ENCODE data around the gene CILP2. TPM values are rescaled to one million over a fixed set of nuclear protein-coding genes. Genes with fewer than 3 reads are reported as not detected.
A peak's percentile ranks its signal among the peaks of the same experiment; 100 is the strongest.

CILP2 gene
- total RNA-seq, 1 donor from 2014 or later: 11.0 TPM

DNA sequence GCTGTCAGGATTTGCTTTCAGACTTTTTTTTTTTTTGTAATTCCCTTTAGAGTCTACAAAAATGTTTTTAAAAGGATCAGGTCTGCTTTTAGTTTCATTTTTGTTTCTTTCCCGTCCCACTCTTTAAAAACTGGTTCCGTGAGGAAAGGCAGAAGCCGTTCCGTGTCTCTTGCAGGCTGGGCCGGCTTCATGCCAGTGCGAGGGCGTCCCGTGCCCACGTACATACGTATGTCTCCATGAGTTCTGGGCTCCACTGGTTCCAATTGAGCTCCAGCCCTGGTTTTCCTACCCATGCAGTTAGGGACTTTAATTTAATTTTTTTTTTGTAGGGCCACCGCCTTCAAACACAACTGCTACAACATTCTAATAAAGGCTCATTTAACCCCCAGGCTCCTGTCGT is 31.5 kb upstream of the CILP2 start:
- Histone ChIP-seq H3K4me3 (ENCODE audit: low read length in 3 of 3) (no peak overlapping the region), H3K36me3 (ENCODE audit: control insufficient read depth in 3 of 3, insufficient read depth in 3 of 3, low read length in 3 of 3) (peaks cover 43 to 50% (median 49%) of the 10 kb centered on the region in 3 donors), H3K9me3 (ENCODE audit: control insufficient read depth in 3 of 3, low read length in 3 of 3) (no peaks in the 10 kb centered on the region), H3K9ac (ENCODE audit: low read depth in 1 of 3, low read length in 3 of 3) (no peak overlapping the region), H3K4me1 (ENCODE audit: control insufficient read depth in 3 of 3, insufficient read depth in 3 of 3, low read length in 3 of 3) (no peaks in the 10 kb centered on the region), H3K27me3 (ENCODE audit: control insufficient read depth in 3 of 3, insufficient read depth in 3 of 3, low read length in 3 of 3) (no peaks in the 10 kb centered on the region), H3K27ac (ENCODE audit: low read depth, low read length) (no peak overlapping the region)

DNA sequence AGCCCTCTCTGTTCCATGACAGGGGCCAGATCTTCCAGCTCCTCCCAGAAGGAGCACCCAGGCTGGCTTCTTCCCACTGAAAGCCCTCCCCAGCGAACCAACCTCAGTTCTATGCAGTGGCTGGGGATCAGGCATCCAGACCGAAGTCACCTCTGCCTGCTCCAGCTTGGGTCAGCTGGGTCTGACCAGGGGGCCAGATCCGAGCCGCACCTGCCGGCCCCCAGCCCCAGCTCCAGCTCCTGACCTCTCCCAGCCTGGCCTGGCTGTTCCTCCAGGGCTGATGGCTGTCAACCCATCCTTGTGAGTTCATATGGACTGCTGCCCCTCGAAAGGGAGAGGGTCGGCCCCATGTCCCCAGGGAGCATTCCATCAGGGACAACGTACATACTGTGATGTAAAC is 30.7 kb upstream of the CILP2 start:
- Histone ChIP-seq H3K9ac (ENCODE audit: low read depth in 1 of 3, low read length in 3 of 3) (no peak overlapping the region), H3K27ac (ENCODE audit: low read depth, low read length) (no peak overlapping the region), H3K4me3 (ENCODE audit: low read length in 3 of 3) (no peak overlapping the region), H3K27me3 (ENCODE audit: control insufficient read depth in 3 of 3, insufficient read depth in 3 of 3, low read length in 3 of 3) (no peaks in the 10 kb centered on the region), H3K4me1 (ENCODE audit: control insufficient read depth in 3 of 3, insufficient read depth in 3 of 3, low read length in 3 of 3) (no peaks in the 10 kb centered on the region), H3K9me3 (ENCODE audit: control insufficient read depth in 3 of 3, low read length in 3 of 3) (no peaks in the 10 kb centered on the region), H3K36me3 (ENCODE audit: control insufficient read depth in 3 of 3, insufficient read depth in 3 of 3, low read length in 3 of 3) (peaks cover 37 to 43% (median 42%) of the 10 kb centered on the region in 3 donors)

DNA sequence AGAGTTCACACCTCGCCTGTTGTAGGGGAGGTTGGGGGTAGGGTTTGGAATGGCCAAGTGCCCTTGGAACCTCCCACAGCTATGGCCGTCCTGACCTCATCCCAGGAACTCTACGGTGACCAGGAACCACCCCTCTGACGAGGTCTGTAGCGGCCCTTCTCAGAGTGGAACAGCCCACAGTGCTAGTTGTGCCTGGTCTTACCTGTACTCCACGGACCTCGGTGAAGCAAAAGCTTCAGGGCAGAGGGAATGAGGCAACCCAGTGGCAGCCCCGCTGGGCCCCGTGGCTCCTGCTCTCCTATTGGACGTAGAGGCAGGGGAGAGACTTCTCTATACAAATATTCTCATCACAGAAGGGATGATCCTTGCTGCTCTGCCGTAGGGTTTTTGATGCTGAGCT is 29.8 kb upstream of the CILP2 start:
- no peak overlapping the region for H3K4me3 ChIP-seq (ENCODE audit: low read length in 3 of 3)
- no peak overlapping the region for H3K9ac ChIP-seq (ENCODE audit: low read depth in 1 of 3, low read length in 3 of 3)
- H3K4me1 ChIP-seq (ENCODE audit: control insufficient read depth in 3 of 3, insufficient read depth in 3 of 3, low read length in 3 of 3): no peaks in the 10 kb centered on the region
- peaks cover 28 to 34% (median 34%) of the 10 kb centered on the region in 3 donors for H3K36me3 ChIP-seq (ENCODE audit: control insufficient read depth in 3 of 3, insufficient read depth in 3 of 3, low read length in 3 of 3)
- no peaks in the 10 kb centered on the region for H3K27me3 ChIP-seq (ENCODE audit: control insufficient read depth in 3 of 3, insufficient read depth in 3 of 3, low read length in 3 of 3)
- no peaks in the 10 kb centered on the region for H3K9me3 ChIP-seq (ENCODE audit: control insufficient read depth in 3 of 3, low read length in 3 of 3)
- H3K27ac ChIP-seq (ENCODE audit: low read depth, low read length): no peak overlapping the region

DNA sequence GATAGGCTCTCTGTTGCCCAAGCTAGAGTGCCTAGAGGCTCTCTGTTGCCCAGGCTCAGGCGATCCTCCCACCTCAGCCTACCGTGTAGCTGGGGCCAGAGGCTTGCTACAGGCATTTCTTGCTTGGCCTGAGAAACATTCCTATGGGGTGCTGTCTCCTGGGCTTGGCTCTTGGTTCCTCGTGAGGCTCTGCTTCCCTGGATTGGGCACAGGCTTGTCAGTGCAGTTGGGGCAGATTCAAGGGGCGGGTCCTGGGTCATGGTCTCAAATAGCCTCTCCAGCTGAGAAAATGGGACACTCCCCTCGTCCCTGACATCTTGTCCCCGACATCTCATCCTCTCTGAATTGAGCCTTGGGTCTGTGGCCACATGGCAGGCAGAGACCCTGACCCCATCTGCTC is 27.6 kb upstream of the CILP2 start:
- H3K4me3 ChIP-seq (ENCODE audit: low read length in 3 of 3): no peak overlapping the region
- H3K27me3 ChIP-seq (ENCODE audit: control insufficient read depth in 3 of 3, insufficient read depth in 3 of 3, low read length in 3 of 3): peaks cover 0 to 13% (median 0%) of the 10 kb centered on the region in 3 donors
- H3K9ac ChIP-seq (ENCODE audit: low read depth in 1 of 3, low read length in 3 of 3): peak overlapping the region in 1 of 3 donors; percentile 8
- peaks cover 3 to 12% (median 12%) of the 10 kb centered on the region in 3 donors for H3K4me1 ChIP-seq (ENCODE audit: control insufficient read depth in 3 of 3, insufficient read depth in 3 of 3, low read length in 3 of 3)
- peaks cover 16 to 19% (median 16%) of the 10 kb centered on the region in 3 donors for H3K36me3 ChIP-seq (ENCODE audit: control insufficient read depth in 3 of 3, insufficient read depth in 3 of 3, low read length in 3 of 3)
- no peaks in the 10 kb centered on the region for H3K9me3 ChIP-seq (ENCODE audit: control insufficient read depth in 3 of 3, low read length in 3 of 3)
- H3K27ac ChIP-seq (ENCODE audit: low read depth, low read length): no peak overlapping the region

- H3K36me3 ChIP-seq (ENCODE audit: control insufficient read depth in 3 of 3, insufficient read depth in 3 of 3, low read length in 3 of 3): peaks cover 0 to 2% (median 0%) of the 10 kb centered on the region in 3 donors
- peak overlapping the region in 1 of 3 donors; percentile 40 for H3K9ac ChIP-seq (ENCODE audit: low read depth in 1 of 3, low read length in 3 of 3)
- H3K4me3 ChIP-seq (ENCODE audit: low read length in 3 of 3): peak overlapping the region; percentile 48 to 60 (median 52)
- H3K27ac ChIP-seq (ENCODE audit: low read depth, low read length): no peak overlapping the region
- peaks cover 0 to 13% (median 0%) of the 10 kb centered on the region in 3 donors for H3K27me3 ChIP-seq (ENCODE audit: control insufficient read depth in 3 of 3, insufficient read depth in 3 of 3, low read length in 3 of 3)
- peaks cover 15 to 21% (median 21%) of the 10 kb centered on the region in 3 donors for H3K4me1 ChIP-seq (ENCODE audit: control insufficient read depth in 3 of 3, insufficient read depth in 3 of 3, low read length in 3 of 3)
- H3K9me3 ChIP-seq (ENCODE audit: control insufficient read depth in 3 of 3, low read length in 3 of 3): no peaks in the 10 kb centered on the region
These were observed 24.4 kb upstream of the CILP2 start for GRCh38 chr19:19513682-19514081.

GRCh38 chr19:19514215-19514657 is 23.8 kb upstream of the CILP2 start:
- Histone ChIP-seq H3K36me3 (ENCODE audit: control insufficient read depth in 3 of 3, insufficient read depth in 3 of 3, low read length in 3 of 3) (peaks cover 0 to 6% (median under 1%) of the 10 kb centered on the region in 3 donors), H3K4me1 (ENCODE audit: control insufficient read depth in 3 of 3, insufficient read depth in 3 of 3, low read length in 3 of 3) (peaks cover 15 to 25% (median 21%) of the 10 kb centered on the region in 3 donors), H3K4me3 (ENCODE audit: low read length in 3 of 3) (peak overlapping the region; percentile 48 to 60 (median 52)), H3K9ac (ENCODE audit: low read depth in 1 of 3, low read length in 3 of 3) (peak overlapping the region in 1 of 3 donors; percentile 40), H3K9me3 (ENCODE audit: control insufficient read depth in 3 of 3, low read length in 3 of 3) (no peaks in the 10 kb centered on the region), H3K27me3 (ENCODE audit: control insufficient read depth in 3 of 3, insufficient read depth in 3 of 3, low read length in 3 of 3) (peaks cover 0 to 13% (median 0%) of the 10 kb centered on the region in 3 donors), H3K27ac (ENCODE audit: low read depth, low read length) (no peak overlapping the region)

- Histone ChIP-seq H3K27me3 (ENCODE audit: control insufficient read depth in 3 of 3, insufficient read depth in 3 of 3, low read length in 3 of 3) (peaks cover 0 to 13% (median 0%) of the 10 kb centered on the region in 3 donors), H3K4me3 (ENCODE audit: low read length in 3 of 3) (peak within 1 kb of the TSS; percentile 70 to 96 (median 92)), H3K9ac (ENCODE audit: low read depth in 1 of 3, low read length in 3 of 3) (peak within 1 kb of the TSS; percentile 76 to 89 (median 81)), H3K36me3 (ENCODE audit: control insufficient read depth in 3 of 3, insufficient read depth in 3 of 3, low read length in 3 of 3) (peaks cover 4 to 10% (median 5%) of the 10 kb centered on the region in 3 donors), H3K9me3 (ENCODE audit: control insufficient read depth in 3 of 3, low read length in 3 of 3) (no peaks in the 10 kb centered on the region), H3K4me1 (ENCODE audit: control insufficient read depth in 3 of 3, insufficient read depth in 3 of 3, low read length in 3 of 3) (peaks cover 19 to 29% (median 26%) of the 10 kb centered on the region in 3 donors), H3K27ac (ENCODE audit: low read depth, low read length) (peak within 1 kb of the TSS; percentile 73)
These were observed 23.0 kb upstream of the CILP2 start, which contains the start of gene TSSK6 for GRCh38 chr19:19514881-19515641. Gene TSSK6 (minus strand): TSS chr19:19515548. CDS start chr19:19515427, 121 bp downstream.

- Histone ChIP-seq H3K27me3 (ENCODE audit: control insufficient read depth in 3 of 3, insufficient read depth in 3 of 3, low read length in 3 of 3) (peaks cover 0 to 13% (median 0%) of the 10 kb centered on the region in 3 donors), H3K4me1 (ENCODE audit: control insufficient read depth in 3 of 3, insufficient read depth in 3 of 3, low read length in 3 of 3) (peaks cover 19 to 29% (median 26%) of the 10 kb centered on the region in 3 donors), H3K4me3 (ENCODE audit: low read length in 3 of 3) (peak within 1 kb of the TSS; percentile 70 to 96 (median 92)), H3K36me3 (ENCODE audit: control insufficient read depth in 3 of 3, insufficient read depth in 3 of 3, low read length in 3 of 3) (peaks cover 4 to 11% (median 5%) of the 10 kb centered on the region in 3 donors), H3K27ac (ENCODE audit: low read depth, low read length) (peak within 1 kb of the TSS; percentile 73), H3K9ac (ENCODE audit: low read depth in 1 of 3, low read length in 3 of 3) (peak within 1 kb of the TSS; percentile 76 to 89 (median 81)), H3K9me3 (ENCODE audit: control insufficient read depth in 3 of 3, low read length in 3 of 3) (no peaks in the 10 kb centered on the region)
These were observed 22.2 kb upstream of the CILP2 start, which contains the start of gene NDUFA13 for GRCh38 chr19:19515642-19516519. Gene NDUFA13 (plus strand): TSS chr19:19516225. CDS start chr19:19516239, 14 bp downstream.

- no peaks in the 10 kb centered on the region for H3K9me3 ChIP-seq (ENCODE audit: control insufficient read depth in 3 of 3, low read length in 3 of 3)
- peaks cover 4 to 11% (median 5%) of the 10 kb centered on the region in 3 donors for H3K36me3 ChIP-seq (ENCODE audit: control insufficient read depth in 3 of 3, insufficient read depth in 3 of 3, low read length in 3 of 3)
- peak overlapping the region; percentile 76 to 89 (median 81) for H3K9ac ChIP-seq (ENCODE audit: low read depth in 1 of 3, low read length in 3 of 3)
- H3K27me3 ChIP-seq (ENCODE audit: control insufficient read depth in 3 of 3, insufficient read depth in 3 of 3, low read length in 3 of 3): peaks cover 0 to 13% (median 0%) of the 10 kb centered on the region in 3 donors
- no peak overlapping the region for H3K27ac ChIP-seq (ENCODE audit: low read depth, low read length)
- H3K4me1 ChIP-seq (ENCODE audit: control insufficient read depth in 3 of 3, insufficient read depth in 3 of 3, low read length in 3 of 3): peaks cover 19 to 29% (median 26%) of the 10 kb centered on the region in 3 donors
- H3K4me3 ChIP-seq (ENCODE audit: low read length in 3 of 3): peak overlapping the region; percentile 17 to 96 (median 70)
These were observed 20.8 kb upstream of the CILP2 start for GRCh38 chr19:19517235-19517619.

All from skeletal muscle tissue (tissue), 4 donors.